Smooth muscle cell (in vitro differentiated cells): Measurements from ENCODE around the gene MAEA. TPM values are rescaled to one million over a fixed set of nuclear protein-coding genes. Genes with fewer than 3 reads are reported as not detected.

Experiments
- DNase-seq: peaks from one replicate; lab custom pipeline; 2025; ENCODE audit not compliant: unreplicated experiment; lab: John Stamatoyannopoulos, UW
- H2AFZ ChIP-seq: fragments of 200-600 bp; sonication (generic); 2 replicates; pipeline ENCODE4 v1.6.0; 2016; ENCODE audit warnings: antibody characterized with exemption, low read depth, mild to moderate bottlenecking
- H3F3A ChIP-seq: fragments of 200-600 bp; sonication (generic); 2 replicates; pipeline ENCODE4 v1.6.0; 2017; ENCODE audit warnings: antibody characterized with exemption, low read depth
- H3K27ac ChIP-seq: fragments of 200-600 bp; sonication (generic); 2 replicates; pipeline ENCODE4 v1.5.1; 2016; ENCODE audit warnings: low read depth, mild to moderate bottlenecking
- H3K27me3 ChIP-seq: fragments of 200-600 bp; sonication (generic); 2 replicates; pipeline ENCODE4 v1.6.1; 2016; ENCODE audit warnings: low read depth, mild to moderate bottlenecking
- H3K36me3 ChIP-seq: fragments of 200-600 bp; sonication (generic); 2 replicates; pipeline ENCODE4 v1.5.1; 2016; ENCODE audit warnings: low read depth
- H3K4me1 ChIP-seq: fragments of 200-600 bp; sonication (generic); 2 replicates; pipeline ENCODE4 v1.5.1; 2016; ENCODE audit warnings: low read depth
- H3K4me2 ChIP-seq: fragments of 200-600 bp; sonication (generic); 2 replicates; pipeline ENCODE4 v1.6.0; 2016; ENCODE audit warnings: mild to moderate bottlenecking
- H3K4me3 ChIP-seq: fragments of 200-600 bp; sonication (generic); 2 replicates; pipeline ENCODE4 v1.5.1; 2016; ENCODE audit warnings: mild to moderate bottlenecking
- H3K79me2 ChIP-seq: fragments of 200-600 bp; sonication (generic); 2 replicates; pipeline ENCODE4 v1.6.0; 2016; ENCODE audit warnings: low read depth, mild to moderate bottlenecking
- H3K9ac ChIP-seq: fragments of 200-600 bp; sonication (generic); 2 replicates; pipeline ENCODE4 v1.6.0; 2016; ENCODE audit warnings: low read depth
- H3K9me3 ChIP-seq: fragments of 200-600 bp; sonication (generic); replicated peaks from 2 replicates; pipeline ENCODE4 v1.5.1; 2016; ENCODE audit warnings: low read depth
- H4K20me1 ChIP-seq: fragments of 200-600 bp; sonication (generic); 2 replicates; pipeline ENCODE4 v1.6.0; 2016; ENCODE audit warnings: low read depth
- WGBS: methylation state at CpG from one replicate; pipeline ENCODE4 v1.1.7; 2016; ENCODE audit warnings: low lambda C conversion rate; 5-methylcytosine and 5-hydroxymethylcytosine counted together
- polyA plus RNA-seq: library from polyadenylated mRNA; unstranded; fragments of >200 nt; fragmentation: Nextera tagmentation; extraction: Ambion mirVana; gene quantifications from 2 replicates; pipeline ENCODE4 v1.2.1, GENCODE V29; 2016
- total RNA-seq: library from RNA; depleted of rRNA; stranded (reverse); fragments of >200 nt; gene quantifications from 2 replicates; pipeline ENCODE4 v1.2.3, GENCODE V29; 2014
- TF ChIP-seq, protein P1 (sequence below): fragments of 200-600 bp; sonication (generic); IDR thresholded peaks from 2 replicates; pipeline ENCODE4 v1.5.1; 2017; ENCODE audit warnings: borderline replicate concordance, mild to moderate bottlenecking, antibody characterized with exemption; ENCODE audit not compliant: insufficient read depth, poor library complexity, severe bottlenecking

Gene MAEA
- total and polyA plus RNA-seq, 2 experiments from 2014 or later = 48.0 to 48.2 TPM

DNA sequence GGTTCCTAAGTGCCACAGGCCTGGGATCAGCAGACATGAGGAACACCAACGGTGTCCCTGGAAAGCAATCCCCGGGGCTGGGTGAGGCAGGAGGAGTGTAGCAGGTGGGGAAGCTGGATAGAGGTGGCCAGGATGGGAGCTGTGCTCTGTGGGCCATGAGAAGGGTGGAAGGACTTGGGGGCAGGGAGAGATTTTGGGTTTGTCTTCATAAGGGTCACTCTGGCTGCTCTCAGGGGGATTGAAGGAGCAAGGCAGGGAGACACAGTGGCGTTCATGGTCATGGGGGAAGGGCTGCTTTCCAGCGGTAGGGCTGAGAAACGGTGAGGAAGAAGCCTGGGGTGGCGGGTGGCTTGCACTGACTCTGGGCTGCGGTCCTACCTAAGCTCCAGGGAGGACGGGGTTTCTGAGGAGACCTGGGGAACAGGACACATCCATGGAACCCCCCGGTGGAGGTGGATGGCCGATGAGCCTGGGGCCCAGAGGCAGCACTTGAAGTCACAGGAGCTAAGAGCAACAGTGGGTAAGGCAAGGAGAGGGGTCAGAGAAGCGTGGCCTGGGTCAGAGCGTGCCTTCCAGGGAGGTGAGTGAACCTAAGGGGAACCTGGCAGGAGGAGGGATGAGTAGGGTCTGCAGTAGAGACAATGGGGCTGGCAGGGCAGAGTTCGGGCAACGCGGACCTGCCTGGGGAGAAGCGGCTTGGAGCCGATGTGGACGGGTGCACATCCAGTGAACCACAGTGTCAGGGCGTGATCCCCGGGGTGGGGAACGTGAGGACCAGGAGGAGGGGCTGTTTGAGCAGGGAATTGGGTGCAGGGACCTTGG is 28.4 kb upstream of the MAEA start:
- TF ChIP-seq, protein P1, sequence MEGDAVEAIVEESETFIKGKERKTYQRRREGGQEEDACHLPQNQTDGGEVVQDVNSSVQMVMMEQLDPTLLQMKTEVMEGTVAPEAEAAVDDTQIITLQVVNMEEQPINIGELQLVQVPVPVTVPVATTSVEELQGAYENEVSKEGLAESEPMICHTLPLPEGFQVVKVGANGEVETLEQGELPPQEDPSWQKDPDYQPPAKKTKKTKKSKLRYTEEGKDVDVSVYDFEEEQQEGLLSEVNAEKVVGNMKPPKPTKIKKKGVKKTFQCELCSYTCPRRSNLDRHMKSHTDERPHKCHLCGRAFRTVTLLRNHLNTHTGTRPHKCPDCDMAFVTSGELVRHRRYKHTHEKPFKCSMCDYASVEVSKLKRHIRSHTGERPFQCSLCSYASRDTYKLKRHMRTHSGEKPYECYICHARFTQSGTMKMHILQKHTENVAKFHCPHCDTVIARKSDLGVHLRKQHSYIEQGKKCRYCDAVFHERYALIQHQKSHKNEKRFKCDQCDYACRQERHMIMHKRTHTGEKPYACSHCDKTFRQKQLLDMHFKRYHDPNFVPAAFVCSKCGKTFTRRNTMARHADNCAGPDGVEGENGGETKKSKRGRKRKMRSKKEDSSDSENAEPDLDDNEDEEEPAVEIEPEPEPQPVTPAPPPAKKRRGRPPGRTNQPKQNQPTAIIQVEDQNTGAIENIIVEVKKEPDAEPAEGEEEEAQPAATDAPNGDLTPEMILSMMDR = no peak
- DNase-seq = no peak

DNA sequence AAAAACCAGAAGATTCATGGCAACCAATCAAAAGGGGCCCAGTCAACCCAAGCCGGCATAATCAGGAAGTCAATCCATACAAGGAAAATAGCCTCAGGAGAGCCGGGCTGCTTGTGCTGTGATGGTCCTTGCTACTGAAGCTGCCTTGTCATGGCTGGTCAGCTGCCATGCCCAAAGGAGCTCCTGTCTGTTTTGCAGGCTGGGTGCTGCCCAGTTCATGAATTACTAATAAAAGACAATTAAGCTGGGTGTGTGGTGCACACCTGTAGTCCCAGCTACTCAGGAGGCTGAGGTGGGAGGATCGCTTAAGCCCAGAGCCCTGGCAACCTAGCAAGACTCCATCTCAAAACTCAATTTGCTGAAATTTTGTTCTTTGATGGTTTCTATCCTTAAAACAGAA is 24.7 kb upstream of the MAEA start:
- H3K27ac ChIP-seq = no peak overlapping the region

More for the DNA sequence above, 28.4 kb upstream of the MAEA start:
- Histone ChIP-seq H3K36me3 (no peaks in the 10 kb centered on the region), H3F3A (no peaks in the 10 kb centered on the region), H4K20me1 (no peaks in the 10 kb centered on the region), H3K9ac (no peak overlapping the region), H3K4me2 (no peak overlapping the region), H2AFZ (no peak overlapping the region), H3K79me2 (no peaks in the 10 kb centered on the region), H3K4me3 (no peak overlapping the region), H3K4me1 (no peaks in the 10 kb centered on the region), H3K27ac (no peak overlapping the region), H3K9me3 (no peaks in the 10 kb centered on the region), H3K27me3 (no peaks in the 10 kb centered on the region)
- WGBS = 92% methylated on average over 21 of the region's 21 CpGs

DNA sequence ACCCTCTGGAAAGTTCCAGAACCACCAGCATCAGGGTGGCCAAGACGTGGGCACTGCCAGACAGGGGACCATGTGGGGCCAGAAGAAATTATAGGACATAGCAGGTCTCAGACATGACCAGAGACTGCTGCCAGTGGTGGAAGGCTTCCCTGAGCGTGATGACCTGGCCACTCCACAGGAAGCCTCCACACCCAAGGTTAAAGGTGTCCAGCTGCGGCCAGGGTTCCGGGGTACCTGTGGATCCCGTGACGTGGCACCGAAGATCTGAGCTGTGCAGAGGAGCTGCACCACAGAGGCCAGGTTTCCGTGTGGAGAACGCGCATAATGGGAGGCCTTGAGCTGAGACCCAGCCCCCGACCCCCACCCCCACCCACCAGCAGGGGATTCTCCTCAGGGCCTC is 24.3 kb upstream of the MAEA start:
- no peak overlapping the region for H3K4me2 ChIP-seq
- H4K20me1 ChIP-seq = no peaks in the 10 kb centered on the region
- no peaks in the 10 kb centered on the region for H3F3A ChIP-seq
- H2AFZ ChIP-seq = no peak overlapping the region
- WGBS = 93% methylated on average over 11 of the region's 11 CpGs
- no peaks in the 10 kb centered on the region for H3K36me3 ChIP-seq
- H3K27me3 ChIP-seq = no peaks in the 10 kb centered on the region
- DNase-seq = no peak
- H3K79me2 ChIP-seq = no peaks in the 10 kb centered on the region
- no peak overlapping the region for H3K4me3 ChIP-seq
- no peaks in the 10 kb centered on the region for H3K4me1 ChIP-seq
- TF ChIP-seq, protein P1 = no peak
- no peak overlapping the region for H3K9ac ChIP-seq
- H3K27ac ChIP-seq = no peak overlapping the region
- H3K9me3 ChIP-seq = peaks cover 4% of the 10 kb centered on the region

More for the DNA sequence above, 24.7 kb upstream of the MAEA start:
- H3K9me3 ChIP-seq = peaks cover 4% of the 10 kb centered on the region
- no peaks in the 10 kb centered on the region for H3K27me3 ChIP-seq
- H3K79me2 ChIP-seq = no peaks in the 10 kb centered on the region
- no peak overlapping the region for H3K4me2 ChIP-seq
- no peak overlapping the region for H3K4me3 ChIP-seq
- DNase-seq = no peak
- no peaks in the 10 kb centered on the region for H4K20me1 ChIP-seq
- no peaks in the 10 kb centered on the region for H3K36me3 ChIP-seq
- no peaks in the 10 kb centered on the region for H3K4me1 ChIP-seq
- no peak overlapping the region for H3K9ac ChIP-seq
- TF ChIP-seq, protein P1 = no peak
- no peak overlapping the region for H2AFZ ChIP-seq
- WGBS = 94% methylated on average over 3 of the region's 3 CpGs
- H3F3A ChIP-seq = no peaks in the 10 kb centered on the region
